Gastroesophageal sphincter (tissue), 3 donors: ENCODE data around the gene PMVK.

Experiments
- CTCF ChIP-seq, 4 experiments: fragments of 200-600 bp in 2 of 4; fragments of 450-650 bp in 2 of 4; sonication (generic) in 1 of 4; IDR thresholded peaks; one replicate each; pipeline ENCODE4 v1.5.1; 2017 to 2019; ENCODE audit warnings: antibody characterized with exemption in 4 of 4, mild to moderate bottlenecking in 2 of 4, moderate library complexity in 2 of 4
- POLR2A ChIP-seq, 2 donors: fragments of 450-650 bp; IDR thresholded peaks; one replicate each; pipeline ENCODE4 v1.6.1; 2017; ENCODE audit warnings: antibody characterized with exemption in 2 of 2, mild to moderate bottlenecking in 2 of 2, moderate library complexity in 1 of 2

DNA sequence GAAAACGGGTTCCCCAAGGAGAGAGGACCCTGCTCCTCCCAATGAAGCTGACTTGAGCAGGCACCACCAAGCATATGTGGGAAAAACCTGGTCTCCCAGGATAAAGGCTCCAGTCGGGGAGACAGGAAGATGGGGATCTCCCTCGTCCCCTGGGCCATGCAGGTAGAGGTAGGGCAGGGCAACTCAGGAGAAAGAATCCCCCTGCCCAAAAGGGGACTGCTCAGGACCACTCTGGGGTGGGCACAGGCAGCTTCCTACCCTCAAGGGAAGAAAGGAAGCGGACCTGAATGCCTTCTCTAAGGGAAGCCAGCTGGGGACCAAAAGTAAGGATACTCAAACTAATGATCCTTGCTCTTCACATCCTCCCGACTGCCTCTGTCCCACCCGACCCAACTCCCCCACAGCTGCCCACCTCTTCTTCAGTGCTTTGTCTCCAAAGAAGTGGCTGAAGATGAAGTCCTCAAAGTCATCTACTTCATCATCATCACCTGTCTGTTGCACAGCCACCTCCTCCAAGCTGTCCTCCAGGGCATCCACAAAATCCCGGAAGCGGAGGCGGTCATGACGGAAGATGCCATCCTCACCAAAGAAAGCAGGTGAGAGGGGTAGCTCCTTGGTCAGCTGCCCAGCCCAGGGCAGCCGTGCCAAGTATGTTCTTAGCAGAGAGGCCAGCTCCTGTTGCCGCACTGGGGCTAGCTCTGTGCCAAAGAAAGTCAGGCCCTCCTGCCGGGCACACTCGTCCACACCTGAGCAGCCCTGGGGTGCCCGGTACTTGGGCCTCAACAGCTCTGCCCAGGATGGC is 8.8 kb upstream of the PMVK start:
- TF ChIP-seq CTCF (IDR thresholded peaks at IDR 0.05): no peak
- no peak for TF ChIP-seq POLR2A (IDR thresholded peaks at IDR 0.05)
